Skin epidermis (tissue), 12 donors: ENCODE data around the gene SEC14L2.
A peak's percentile ranks its signal among the peaks of the same experiment; 100 is the strongest.

Experiments
- H3K27ac ChIP-seq, 21 experiments: fragments of 200-600 bp; sonication (generic) in 11 of 21; one replicate each; pipeline ENCODE4 v1.5.0; 2020; ENCODE audit warnings: mild to moderate bottlenecking in 3 of 21, inconsistent platforms in 2 of 21, moderate library complexity in 2 of 21
- H3K4me3 ChIP-seq, 7 experiments: fragments of 200-600 bp; sonication (generic) in 2 of 7; one replicate each; pipeline ENCODE4 v1.5.0; 2020; ENCODE audit warnings: inconsistent platforms in 2 of 7, mild to moderate bottlenecking in 2 of 7, moderate library complexity in 1 of 7

Gene SEC14L2

GRCh38 chr22:30423301-30423958 is 26.6 kb downstream of the SEC14L2 start:
- Histone ChIP-seq H3K4me3 (peak overlapping the region; percentile 48 to 68 (median 57)), H3K27ac (peak overlapping the region; percentile 75 to 99 (median 96))

GRCh38 chr22:30423959-30424533 is 27.2 kb downstream of the SEC14L2 start:
- H3K27ac ChIP-seq: peak overlapping the region in 20 of 21 experiments; percentile 87 to 99 (median 96)

GRCh38 chr22:30424534-30425326 is 27.9 kb downstream of the SEC14L2 start:
- H3K4me3 ChIP-seq: peak overlapping the region; percentile 56 to 68 (median 65)
- peak overlapping the region in 20 of 21 experiments; percentile 25 to 99 (median 96) for H3K27ac ChIP-seq

More at GRCh38 chr22:30423959-30424533, 27.2 kb downstream of the SEC14L2 start:
- peak overlapping the region; percentile 48 to 68 (median 57) for H3K4me3 ChIP-seq

- Histone ChIP-seq H3K4me3 (peak overlapping the region; percentile 44 to 83 (median 65)), H3K27ac (peak overlapping the region in 20 of 21 experiments; percentile 20 to 99 (median 79))
These were observed 28.5 kb downstream of the SEC14L2 start for GRCh38 chr22:30425327-30425615.

GRCh38 chr22:30425616-30426387 is 29.0 kb downstream of the SEC14L2 start, which contains the start of gene MTFP1:
MTFP1 (plus strand) TSS chr22:30425768; CDS start chr22:30425880, 112 bp downstream.
- Histone ChIP-seq H3K4me3 (peak within 1 kb of the TSS; percentile 56 to 83 (median 66)), H3K27ac (peak within 1 kb of the TSS; percentile 17 to 99 (median 95))

- Histone ChIP-seq H3K27ac (peak overlapping the region in 18 of 21 experiments; percentile 17 to 99 (median 80)), H3K4me3 (peak overlapping the region; percentile 44 to 83 (median 65))
These were observed 29.9 kb downstream of the SEC14L2 start for GRCh38 chr22:30426388-30427353.

GRCh38 chr22:30427871-30428270 is 31.1 kb downstream of the SEC14L2 start:
- H3K27ac ChIP-seq: no peak overlapping the region
- no peak overlapping the region for H3K4me3 ChIP-seq

- Histone ChIP-seq H3K4me3 (no peak overlapping the region), H3K27ac (no peak overlapping the region)
These were observed 33.1 kb downstream of the SEC14L2 start for GRCh38 chr22:30429887-30430286.

GRCh38 chr22:30430933-30431332 is 34.1 kb downstream of the SEC14L2 start:
- no peak overlapping the region for H3K4me3 ChIP-seq
- H3K27ac ChIP-seq: no peak overlapping the region

- Histone ChIP-seq H3K27ac (no peak overlapping the region), H3K4me3 (no peak overlapping the region)
These were observed 35.3 kb downstream of the SEC14L2 start for GRCh38 chr22:30432096-30432495.

- Histone ChIP-seq H3K27ac (no peak overlapping the region), H3K4me3 (no peak overlapping the region)
These were observed 35.7 kb downstream of the SEC14L2 start for GRCh38 chr22:30432520-30432919.

- no peak overlapping the region for H3K4me3 ChIP-seq
These were observed 36.4 kb downstream of the SEC14L2 start for GRCh38 chr22:30433227-30433626.

GRCh38 chr22:30433773-30434172 is 37.0 kb downstream of the SEC14L2 start:
- no peak overlapping the region for H3K4me3 ChIP-seq
- peak overlapping the region in 1 of 21 experiments; percentile 19 for H3K27ac ChIP-seq

More at GRCh38 chr22:30433227-30433626, 36.4 kb downstream of the SEC14L2 start:
- H3K27ac ChIP-seq: no peak overlapping the region

GRCh38 chr22:30434843-30435242 is 38.0 kb downstream of the SEC14L2 start:
- peak overlapping the region in 14 of 21 experiments; percentile 7 to 81 (median 63) for H3K27ac ChIP-seq
- H3K4me3 ChIP-seq: no peak overlapping the region

- no peak overlapping the region for H3K4me3 ChIP-seq
- H3K27ac ChIP-seq: peak overlapping the region in 18 of 21 experiments; percentile 11 to 81 (median 47)
These were observed 38.9 kb downstream of the SEC14L2 start for GRCh38 chr22:30435674-30436126.

GRCh38 chr22:30436196-30436595 is 39.4 kb downstream of the SEC14L2 start:
- Histone ChIP-seq H3K27ac (peak overlapping the region in 18 of 21 experiments; percentile 11 to 81 (median 41)), H3K4me3 (no peak overlapping the region)

GRCh38 chr22:30438559-30438958 is 41.7 kb downstream of the SEC14L2 start:
- Histone ChIP-seq H3K4me3 (no peak overlapping the region), H3K27ac (no peak overlapping the region)

- H3K27ac ChIP-seq: no peak overlapping the region
- no peak overlapping the region for H3K4me3 ChIP-seq
These were observed 42.4 kb downstream of the SEC14L2 start for GRCh38 chr22:30439226-30439625.
